Measurements from ENCODE around the gene SLCO2A1. TPM values are rescaled to one million over a fixed set of nuclear protein-coding genes. Genes with fewer than 3 reads are reported as not detected.

The SLCO2A1 gene
- total RNA-seq, 4 donors from 2014 or later: 3.3 to 18.9 (median 6.0) TPM

DNA sequence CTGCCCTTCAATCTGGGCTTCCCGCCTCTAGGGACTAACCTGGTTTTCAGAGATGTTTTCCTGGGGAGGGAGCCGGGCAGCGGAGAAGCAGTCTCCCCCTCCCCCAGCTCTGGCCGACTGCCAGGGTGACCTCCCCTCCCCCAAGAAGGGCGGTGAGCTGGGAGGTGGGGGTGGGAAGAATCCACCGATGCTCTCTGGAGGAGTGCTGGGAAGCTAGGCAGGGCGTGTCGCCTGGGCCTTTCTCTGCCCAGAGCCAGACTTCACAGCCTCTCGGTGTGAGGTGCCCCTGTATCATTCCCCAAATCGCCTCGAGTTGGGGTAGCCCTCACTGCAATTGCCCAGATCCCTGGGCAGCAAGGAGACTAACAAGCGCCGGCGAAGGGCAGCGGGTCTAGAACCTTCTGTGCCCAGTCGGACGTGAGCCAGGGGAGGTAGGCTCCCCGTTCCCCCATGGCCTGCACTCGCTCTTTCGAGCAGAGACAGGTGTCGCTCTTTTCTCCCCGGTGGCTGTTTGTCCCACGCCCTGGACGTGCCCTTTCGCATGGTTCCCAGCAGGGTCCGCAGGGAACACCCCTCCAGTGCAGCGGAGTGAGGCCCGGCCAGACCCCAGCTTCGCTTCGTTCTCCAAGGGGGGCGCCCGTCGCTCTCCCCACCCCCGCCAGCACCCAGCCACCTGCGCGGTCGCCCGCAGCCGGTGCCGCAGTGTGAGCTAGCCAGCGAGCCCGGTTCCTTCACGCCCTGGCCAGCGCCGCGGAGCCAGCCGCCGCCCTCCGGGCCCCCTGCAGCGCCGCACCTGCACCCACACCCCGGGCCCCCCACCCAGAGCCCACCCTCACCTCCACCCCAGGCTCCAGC, 135.1 kb downstream of the SLCO2A1 start:
- TF ChIP-seq POLR2A (IDR thresholded peaks at IDR 0.05): no peak
- TF ChIP-seq, protein P1, sequence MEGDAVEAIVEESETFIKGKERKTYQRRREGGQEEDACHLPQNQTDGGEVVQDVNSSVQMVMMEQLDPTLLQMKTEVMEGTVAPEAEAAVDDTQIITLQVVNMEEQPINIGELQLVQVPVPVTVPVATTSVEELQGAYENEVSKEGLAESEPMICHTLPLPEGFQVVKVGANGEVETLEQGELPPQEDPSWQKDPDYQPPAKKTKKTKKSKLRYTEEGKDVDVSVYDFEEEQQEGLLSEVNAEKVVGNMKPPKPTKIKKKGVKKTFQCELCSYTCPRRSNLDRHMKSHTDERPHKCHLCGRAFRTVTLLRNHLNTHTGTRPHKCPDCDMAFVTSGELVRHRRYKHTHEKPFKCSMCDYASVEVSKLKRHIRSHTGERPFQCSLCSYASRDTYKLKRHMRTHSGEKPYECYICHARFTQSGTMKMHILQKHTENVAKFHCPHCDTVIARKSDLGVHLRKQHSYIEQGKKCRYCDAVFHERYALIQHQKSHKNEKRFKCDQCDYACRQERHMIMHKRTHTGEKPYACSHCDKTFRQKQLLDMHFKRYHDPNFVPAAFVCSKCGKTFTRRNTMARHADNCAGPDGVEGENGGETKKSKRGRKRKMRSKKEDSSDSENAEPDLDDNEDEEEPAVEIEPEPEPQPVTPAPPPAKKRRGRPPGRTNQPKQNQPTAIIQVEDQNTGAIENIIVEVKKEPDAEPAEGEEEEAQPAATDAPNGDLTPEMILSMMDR (IDR thresholded peaks at IDR 0.05): no peak
- Histone ChIP-seq H3K36me3 (no peaks in the 10 kb centered on the region), H3K9me3 (no peaks in the 10 kb centered on the region), H3K27ac (no peak overlapping the region), H3K4me3 (peak overlapping the region; percentile 45 to 82 (median 64)), H3K27me3 (peaks cover 0 to 40% (median 0%) of the 10 kb centered on the region in 4 donors), H3K4me1 (peaks cover 12 to 26% (median 25%) of the 10 kb centered on the region in 3 donors)
- 7% methylated on average over 10 to 26 of the region's 52 CpGs for WGBS, 2 donors
- intact Hi-C loops (cut with DNase I): no loop called here
- no peak for DNase-seq

GRCh38 chr3:133893683-133894352, 135.9 kb downstream of the SLCO2A1 start:
- DNase-seq: no peak
- H3K27me3 ChIP-seq: peaks cover 0 to 40% (median 0%) of the 10 kb centered on the region in 4 donors
- intact Hi-C loops (cut with DNase I): no loop called here
- H3K27ac ChIP-seq: no peak overlapping the region
- peaks cover 12 to 26% (median 25%) of the 10 kb centered on the region in 3 donors for H3K4me1 ChIP-seq
- no peak overlapping the region for H3K4me3 ChIP-seq
- no peaks in the 10 kb centered on the region for H3K9me3 ChIP-seq
- H3K36me3 ChIP-seq: no peaks in the 10 kb centered on the region
- TF ChIP-seq, protein P1 (IDR thresholded peaks at IDR 0.05): no peak
- no peak for TF ChIP-seq POLR2A (IDR thresholded peaks at IDR 0.05)
- 61 to 71% methylated on average over 3 to 4 of the region's 6 CpGs for WGBS, 2 donors

GRCh38 chr3:133892541-133893231, 137.0 kb downstream of the SLCO2A1 start:
- TF ChIP-seq, protein P1 (IDR thresholded peaks at IDR 0.05): no peak
- TF ChIP-seq POLR2A (IDR thresholded peaks at IDR 0.05): no peak
- H3K27me3 ChIP-seq: peaks cover 0 to 38% (median 0%) of the 10 kb centered on the region in 4 donors
- no peak for DNase-seq
- WGBS, 2 donors: 80 to 85% methylated on average over 2 to 4 of the region's 6 CpGs
- intact Hi-C loops (cut with DNase I): no loop called here
- H3K4me1 ChIP-seq: peaks cover 12 to 26% (median 25%) of the 10 kb centered on the region in 3 donors
- no peak overlapping the region for H3K27ac ChIP-seq
- no peaks in the 10 kb centered on the region for H3K36me3 ChIP-seq
- no peaks in the 10 kb centered on the region for H3K9me3 ChIP-seq
- no peak overlapping the region for H3K4me3 ChIP-seq

DNA sequence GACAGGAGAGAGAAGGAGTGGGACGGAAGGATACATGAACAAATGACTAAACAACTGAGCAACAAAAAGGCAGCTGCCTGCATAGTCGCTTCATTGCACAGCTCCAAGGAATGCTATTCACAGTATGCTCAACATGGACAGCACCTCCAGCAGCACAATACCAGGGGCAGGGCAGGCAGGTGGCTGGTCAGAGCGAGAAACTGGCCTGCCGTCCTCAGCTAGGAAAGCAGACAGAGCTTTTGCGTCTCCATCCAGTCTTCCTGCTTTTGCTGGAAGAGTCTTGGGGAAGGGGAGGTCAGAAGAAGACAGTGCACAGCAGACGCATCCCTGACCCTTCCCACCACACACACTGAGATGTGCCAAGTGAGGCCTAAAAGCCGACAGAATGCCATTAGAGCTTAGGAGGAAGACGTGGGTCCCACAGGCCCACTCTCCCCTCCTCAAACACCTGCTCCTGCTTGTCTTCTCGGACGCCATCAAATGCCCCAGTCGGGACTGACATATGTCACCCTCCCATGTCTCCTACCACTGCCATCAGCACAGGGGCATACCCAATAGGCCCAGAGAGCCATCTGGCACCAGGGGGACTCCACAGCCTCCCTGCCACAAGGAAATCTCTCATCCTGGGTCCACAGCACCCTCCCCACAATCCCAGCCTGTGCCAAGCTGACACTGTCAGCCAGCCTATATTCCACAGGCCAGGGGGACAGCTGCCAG, 137.9 kb downstream of the SLCO2A1 start:
- DNase-seq: no peak
- H3K4me1 ChIP-seq: peaks cover 12 to 26% (median 25%) of the 10 kb centered on the region in 3 donors
- H3K36me3 ChIP-seq: no peaks in the 10 kb centered on the region
- 90 to 93% methylated on average over 10 to 11 of the region's 11 CpGs for WGBS, 2 donors
- intact Hi-C loops (cut with DNase I): no loop called here
- TF ChIP-seq, protein P1 (IDR thresholded peaks at IDR 0.05): no peak
- TF ChIP-seq POLR2A (IDR thresholded peaks at IDR 0.05): no peak
- H3K27me3 ChIP-seq: peaks cover 0 to 30% (median 0%) of the 10 kb centered on the region in 4 donors
- no peak overlapping the region for H3K4me3 ChIP-seq
- no peak overlapping the region for H3K27ac ChIP-seq
- no peaks in the 10 kb centered on the region for H3K9me3 ChIP-seq
